ENCODE results near the gene HNRNPU.

- TF ChIP-seq CTCF (IDR thresholded peaks at IDR 0.05): no peak
- TF ChIP-seq POLR2A (IDR thresholded peaks at IDR 0.05): no peak
- no peak for TF ChIP-seq POLR2AphosphoS5 (IDR thresholded peaks at IDR 0.05)
- no peak for TF ChIP-seq EP300 (IDR thresholded peaks at IDR 0.05)
Measured at GRCh38 chr1:244854166-244854565, 10.2 kb downstream of the HNRNPU start.
